Activated naive CD4-positive, alpha-beta T cell treated with anti-CD3 and anti-CD28 coated beads, Interleukin-2, amount 50 U/mL, for 16 hours (primary cell): ENCODE results near the gene UBE2V1.
"Not testable (repeated sequence)": the region's sequence is repeated elsewhere in the genome, so short reads cannot be mapped to it uniquely, and the experiment has no call there.

Experiments
- DNase-seq: peaks from one replicate; pipeline ENCODE4 v3.0.0-alpha.2; 2020

The UBE2V1 gene

GRCh38 chr20:50092436-50092835, 20.5 kb downstream of the UBE2V1 start:
- DNase-seq = no peak

- DNase-seq = no peak
Measured at GRCh38 chr20:50089787-50090177, 23.2 kb downstream of the UBE2V1 start.

- DNase-seq = no peak
Measured at GRCh38 chr20:50089140-50089786, 23.7 kb downstream of the UBE2V1 start.

- DNase-seq = no peak
Measured at GRCh38 chr20:50088022-50088421, 24.9 kb downstream of the UBE2V1 start.

GRCh38 chr20:50085481-50086365, 27.2 kb downstream of the UBE2V1 start:
- DNase-seq = no peak

- DNase-seq = no peak
Measured at GRCh38 chr20:50085146-50085480, 27.8 kb downstream of the UBE2V1 start.

- DNase-seq = no peak
Measured at GRCh38 chr20:50083034-50083433, 29.9 kb downstream of the UBE2V1 start.

GRCh38 chr20:50082056-50082455, 30.9 kb downstream of the UBE2V1 start:
- DNase-seq = not testable (repeated sequence)

- DNase-seq = no peak
Measured at GRCh38 chr20:50077818-50078601, 34.9 kb downstream of the UBE2V1 start.

- DNase-seq = no peak
Measured at GRCh38 chr20:50073500-50073899, 39.5 kb downstream of the UBE2V1 start.

GRCh38 chr20:50071039-50071888, 41.7 kb downstream of the UBE2V1 start:
- DNase-seq = peak; percentile 93

- DNase-seq = no peak
Measured at GRCh38 chr20:50070361-50070760, 42.6 kb downstream of the UBE2V1 start.

- no peak for DNase-seq
Measured at GRCh38 chr20:50068041-50068651, 44.8 kb downstream of the UBE2V1 start.

- no peak for DNase-seq
Measured at GRCh38 chr20:50067461-50067860, 45.5 kb downstream of the UBE2V1 start.

GRCh38 chr20:50067018-50067417, 45.9 kb downstream of the UBE2V1 start:
- DNase-seq = no peak

- no peak for DNase-seq
Measured at GRCh38 chr20:50066161-50066834, 46.7 kb downstream of the UBE2V1 start.

GRCh38 chr20:50065325-50065615, 47.7 kb downstream of the UBE2V1 start:
- no peak for DNase-seq

GRCh38 chr20:50063763-50064162, 49.2 kb downstream of the UBE2V1 start:
- not testable (repeated sequence) for DNase-seq

- DNase-seq = no peak
Measured at GRCh38 chr20:50062006-50062838, 50.7 kb downstream of the UBE2V1 start.

GRCh38 chr20:50061151-50062005, 51.6 kb downstream of the UBE2V1 start:
- DNase-seq = no peak
